HCT116 (cell line): ENCODE data around the gene SLC24A3. TPM values are rescaled to one million over a fixed set of nuclear protein-coding genes. Genes with fewer than 3 reads are reported as not detected.

Source experiments
- ATAC-seq: fragments of 200-7000 bp; cut with Tn5 transposase; 2 replicates; pipeline ENCODE4 v1.9.1; 2020; ENCODE audit warnings: mild to moderate bottlenecking, moderate library complexity
- BruUV-seq: library from RNA; stranded (reverse); fragments of 400-500 nt; replicated peaks from 2 replicates; lab custom pipeline; 2021; lab: Mats Ljungman, UMichigan
- CTCF ChIA-PET: fragments of 300-600 bp; sonication (Branson Sonifier 250); formaldehyde crosslinking; loops from one replicate; lab custom pipeline; 2021; ENCODE audit warnings: antibody characterized with exemption; lab: Charles Lee
- POLR2A ChIA-PET: fragments of 300-600, 350-600 bp; sonication (Branson Sonifier 250); formaldehyde crosslinking; loops from one replicate; lab custom pipeline; 2021; ENCODE audit warnings: antibody characterized with exemption; lab: Charles Lee
- RAD21 ChIA-PET, 2 experiments: fragments of 300-600 bp; sonication (Branson Sonifier 250); formaldehyde crosslinking; loops; one replicate each; lab custom pipeline; 2023; ENCODE audit warnings: low total read pairs in 2 of 2; ENCODE audit not compliant: uncharacterized antibody in 2 of 2, unreplicated experiment in 2 of 2, low non-redundant PET in 1 of 2; lab: Charles Lee
- DNase-seq: peaks from one replicate; pipeline ENCODE4 v3.0.0-alpha.2; 2010; ENCODE audit warnings: low read depth, low spot score
- H2AFZ ChIP-seq: fragments of 200-600 bp; shearing (Covaris generic), sonication (generic); 2 replicates; pipeline ENCODE4 v1.6.1; 2017; ENCODE audit warnings: low read depth, mixed run types, mixed read lengths, antibody characterized with exemption, low read length; ENCODE audit not compliant: poor library complexity, severe bottlenecking
- H3K27ac ChIP-seq: 2 replicates; pipeline ENCODE4 v1.5.1; 2012; ENCODE audit warnings: low read depth, low read length
- H3K27me3 ChIP-seq: fragments of 200-600 bp; sonication (generic); 2 replicates; pipeline ENCODE4 v1.6.1; 2016; ENCODE audit warnings: mixed run types, low read length, mixed read lengths; ENCODE audit not compliant: insufficient read depth
- H3K36me3 ChIP-seq, 2 experiments: fragments of 200-500 bp in 1 of 2; fragments of 200-600 bp in 1 of 2; sonication (Bioruptor generic) in 1 of 2; sonication (generic) in 1 of 2; 2 replicates each; pipeline versions ENCODE4 v1.5.1 to v1.6.1; 2014 to 2016; ENCODE audit warnings: low read length in 2 of 2, inconsistent platforms in 1 of 2, mixed read lengths in 1 of 2, mixed run types in 1 of 2; ENCODE audit not compliant: insufficient read depth in 2 of 2, control insufficient read depth in 1 of 2
- H3K4me1 ChIP-seq, 2 experiments: fragments of 200-600 bp in 1 of 2; sonication (generic) in 1 of 2; 2 replicates each; pipeline versions ENCODE4 v1.5.1 to v1.6.1; 2012 to 2017; ENCODE audit warnings: low read length in 2 of 2, inconsistent platforms in 1 of 2, mild to moderate bottlenecking in 1 of 2, mixed read lengths in 1 of 2, mixed run types in 1 of 2, moderate library complexity in 1 of 2; ENCODE audit not compliant: insufficient read depth in 2 of 2, control insufficient read depth in 1 of 2
- H3K4me2 ChIP-seq: fragments of 200-600 bp; sonication (generic); 2 replicates; pipeline ENCODE4 v1.6.1; 2017; ENCODE audit warnings: mixed run types, low read length, mixed read lengths
- H3K4me3 ChIP-seq, 2 experiments: fragments of 200-600 bp in 1 of 2; sonication (generic) in 1 of 2; replicated peaks in 1 of 2; 2 replicates each; pipeline ENCODE4 v1.5.1; 2011 to 2016; ENCODE audit warnings: low read length in 2 of 2, control low read depth in 1 of 2, low read depth in 1 of 2, mild to moderate bottlenecking in 1 of 2, mixed read lengths in 1 of 2, mixed run types in 1 of 2
- H3K79me2 ChIP-seq: fragments of 200-600 bp; sonication (generic); 2 replicates; pipeline ENCODE4 v1.6.1; 2017; ENCODE audit warnings: mild to moderate bottlenecking, mixed run types, low read length, moderate library complexity, mixed read lengths; ENCODE audit not compliant: insufficient read depth
- H3K9ac ChIP-seq: fragments of 200-600 bp; sonication (generic); 2 replicates; pipeline ENCODE4 v1.6.1; 2016; ENCODE audit warnings: low read length, mixed read lengths
- H3K9me2 ChIP-seq: fragments of 200-600 bp; sonication (generic), shearing (Covaris generic); 2 replicates; pipeline ENCODE4 v1.6.1; 2017; ENCODE audit warnings: mixed run types, mild to moderate bottlenecking, moderate library complexity; ENCODE audit not compliant: insufficient read depth
- H3K9me3 ChIP-seq, 2 experiments: fragments of 200-500 bp in 1 of 2; fragments of 200-600 bp in 1 of 2; sonication (Bioruptor generic) in 1 of 2; sonication (generic) in 1 of 2; 2 replicates each; pipeline ENCODE4 v1.6.1; 2014 to 2017; ENCODE audit warnings: low read length in 2 of 2, mixed read lengths in 2 of 2, inconsistent platforms in 1 of 2, low read depth in 1 of 2, mild to moderate bottlenecking in 1 of 2, mixed run types in 1 of 2, moderate library complexity in 1 of 2; ENCODE audit not compliant: control insufficient read depth in 1 of 2, insufficient read depth in 1 of 2
- H4K20me1 ChIP-seq: fragments of 200-600 bp; sonication (generic), shearing (Covaris generic); 2 replicates; pipeline ENCODE4 v1.6.1; 2017; ENCODE audit warnings: mixed run types, mild to moderate bottlenecking, moderate library complexity; ENCODE audit not compliant: insufficient read depth
- CBX3 ChIP-seq: IDR thresholded peaks from 2 replicates; pipeline ENCODE4 v1.6.1; 2012; ENCODE audit warnings: low read depth
- CEBPB ChIP-seq: IDR thresholded peaks from 2 replicates; pipeline ENCODE4 v1.6.1; 2012; ENCODE audit warnings: low read depth
- EGR1 ChIP-seq: IDR thresholded peaks from 2 replicates; pipeline ENCODE4 v1.6.1; 2012; ENCODE audit warnings: low read depth
- EZH2 ChIP-seq: fragments of 200-600 bp; sonication (generic); IDR thresholded peaks from 2 replicates; pipeline ENCODE4 v1.6.1; 2017; ENCODE audit warnings: antibody characterized with exemption, mixed run types
- EZH2phosphoT487 ChIP-seq: fragments of 200-600 bp; IDR thresholded peaks from 2 replicates; pipeline ENCODE4 v1.6.1; 2018; ENCODE audit warnings: antibody characterized with exemption, borderline replicate concordance
- FOSL1 ChIP-seq: IDR thresholded peaks from 2 replicates; pipeline ENCODE4 v1.6.1; 2012; ENCODE audit warnings: low read depth
- JUND ChIP-seq: IDR thresholded peaks from 2 replicates; pipeline ENCODE4 v1.6.1; 2012
- POLR2A ChIP-seq: IDR thresholded peaks from 2 replicates; pipeline ENCODE4 v1.7.0; 2011; ENCODE audit warnings: borderline replicate concordance; ENCODE audit not compliant: insufficient read depth, insufficient read length; ENCODE audit errors: extremely low read depth
- POLR2AphosphoS5 ChIP-seq: IDR thresholded peaks from 2 replicates; pipeline ENCODE4 v1.6.1; 2011; ENCODE audit warnings: mild to moderate bottlenecking, low read depth, low read length, moderate library complexity
- RAD21 ChIP-seq: IDR thresholded peaks from 2 replicates; pipeline ENCODE4 v1.6.1; 2012; ENCODE audit warnings: low read depth, mild to moderate bottlenecking
- SIN3A ChIP-seq: IDR thresholded peaks from 2 replicates; pipeline ENCODE4 v1.6.1; 2012; ENCODE audit warnings: low read depth
- SP1 ChIP-seq: IDR thresholded peaks from 2 replicates; pipeline ENCODE4 v1.6.1; 2012; ENCODE audit warnings: low read depth
- TCF7L2 ChIP-seq: IDR thresholded peaks from 2 replicates; pipeline ENCODE4 v1.7.0; 2011; ENCODE audit warnings: borderline replicate concordance, inconsistent platforms; ENCODE audit not compliant: insufficient read depth, insufficient read length; ENCODE audit errors: extremely low read depth
- YY1 ChIP-seq: IDR thresholded peaks from 2 replicates; pipeline ENCODE4 v1.6.1; 2011; ENCODE audit warnings: low read length, low read depth, moderate library complexity, mild to moderate bottlenecking; ENCODE audit not compliant: insufficient replicate concordance; ENCODE audit errors: extremely low read depth
- ZFX ChIP-seq: fragments of 450-650 bp; IDR thresholded peaks from 2 replicates; pipeline ENCODE4 v1.6.1; 2017
- ZNF274 ChIP-seq: fragments of 200-500 bp; sonication (Bioruptor generic); IDR thresholded peaks from 2 replicates; pipeline ENCODE4 v1.6.1; 2014; ENCODE audit warnings: mild to moderate bottlenecking, low read depth, low read length, inconsistent platforms
- intact Hi-C: fragments of 100-400 bp; cut with micrococcal nuclease; formaldehyde crosslinking; loops from 2 replicates; pipeline ENCODE4 v1.10.0; 2022
- total RNA-seq: library from RNA; stranded (reverse); gene quantifications from one replicate; pipeline ENCODE4 v1.2.1, GENCODE V29; 2021; ENCODE audit not compliant: unreplicated experiment
- TF ChIP-seq, protein P1 (sequence below): IDR thresholded peaks from 2 replicates; pipeline ENCODE4 v1.6.1; 2012; ENCODE audit warnings: low read depth
- TF ChIP-seq, protein P2 (sequence below): IDR thresholded peaks from 2 replicates; pipeline ENCODE4 v1.6.1; 2012

Gene SLC24A3
- total RNA-seq, 1 experiment from 2014 or later: not detected

DNA sequence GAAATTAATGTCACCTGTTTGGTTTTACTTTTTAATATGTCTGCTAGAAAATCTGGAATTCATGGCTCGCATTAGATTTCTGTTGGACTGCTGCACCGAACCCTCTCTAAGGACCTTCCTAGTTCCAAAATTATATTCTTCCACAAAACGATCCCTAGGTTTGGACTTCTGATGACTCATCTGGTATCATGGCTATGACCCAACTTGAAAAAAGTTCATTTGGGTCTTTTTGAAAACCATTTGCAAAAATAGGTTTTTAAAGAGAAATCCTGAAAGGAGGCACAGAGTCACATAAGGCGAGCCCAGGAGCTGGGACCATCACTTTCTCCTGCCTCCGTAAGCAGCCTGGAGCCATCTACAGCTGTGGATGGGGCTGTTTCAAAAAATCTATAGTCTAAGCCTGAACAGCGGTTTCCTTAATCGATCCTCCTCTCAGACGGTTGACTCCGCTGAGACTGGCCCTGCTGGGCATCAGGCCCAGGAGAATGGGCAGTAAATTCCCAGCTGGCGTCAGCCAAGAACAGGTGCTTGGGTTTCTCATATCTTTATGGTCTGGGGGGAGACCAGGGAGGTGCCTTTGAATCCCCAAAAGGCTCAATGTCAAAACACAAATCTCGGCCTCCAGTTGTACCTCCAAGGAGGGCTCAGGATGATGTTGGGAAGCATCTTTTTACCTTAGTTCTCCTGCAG lies 44.6 kb downstream of the SLC24A3 start:
- H3K9me2 ChIP-seq: no peaks in the 10 kb centered on the region
- no peaks in the 10 kb centered on the region for H3K27me3 ChIP-seq
- H3K9ac ChIP-seq: no peak overlapping the region
- no peaks in the 10 kb centered on the region for H3K36me3 ChIP-seq
- no peaks in the 10 kb centered on the region for H4K20me1 ChIP-seq
- H3K79me2 ChIP-seq: no peaks in the 10 kb centered on the region
- no peak for DNase-seq
- ChIA-PET RAD21 (no interaction called here), CTCF (no interaction called here), POLR2A (no interaction called here)
- no TSS peak for BruUV-seq
- no peak overlapping the region for H3K27ac ChIP-seq
- H3K4me1 ChIP-seq: no peaks in the 10 kb centered on the region
- ATAC-seq: no peak
- no peak overlapping the region for H3K4me2 ChIP-seq
- intact Hi-C loops: no loop called here
- no peak overlapping the region for H3K4me3 ChIP-seq
- no peaks in the 10 kb centered on the region; a peak in 1 of 4 replicates for H3K9me3 ChIP-seq
- no peak for TF ChIP-seq CBX3
- TF ChIP-seq CEBPB: no peak
- TF ChIP-seq POLR2AphosphoS5: no peak
- TF ChIP-seq SP1: no peak
- no peak for TF ChIP-seq EZH2phosphoT487
- TF ChIP-seq, protein P1, sequence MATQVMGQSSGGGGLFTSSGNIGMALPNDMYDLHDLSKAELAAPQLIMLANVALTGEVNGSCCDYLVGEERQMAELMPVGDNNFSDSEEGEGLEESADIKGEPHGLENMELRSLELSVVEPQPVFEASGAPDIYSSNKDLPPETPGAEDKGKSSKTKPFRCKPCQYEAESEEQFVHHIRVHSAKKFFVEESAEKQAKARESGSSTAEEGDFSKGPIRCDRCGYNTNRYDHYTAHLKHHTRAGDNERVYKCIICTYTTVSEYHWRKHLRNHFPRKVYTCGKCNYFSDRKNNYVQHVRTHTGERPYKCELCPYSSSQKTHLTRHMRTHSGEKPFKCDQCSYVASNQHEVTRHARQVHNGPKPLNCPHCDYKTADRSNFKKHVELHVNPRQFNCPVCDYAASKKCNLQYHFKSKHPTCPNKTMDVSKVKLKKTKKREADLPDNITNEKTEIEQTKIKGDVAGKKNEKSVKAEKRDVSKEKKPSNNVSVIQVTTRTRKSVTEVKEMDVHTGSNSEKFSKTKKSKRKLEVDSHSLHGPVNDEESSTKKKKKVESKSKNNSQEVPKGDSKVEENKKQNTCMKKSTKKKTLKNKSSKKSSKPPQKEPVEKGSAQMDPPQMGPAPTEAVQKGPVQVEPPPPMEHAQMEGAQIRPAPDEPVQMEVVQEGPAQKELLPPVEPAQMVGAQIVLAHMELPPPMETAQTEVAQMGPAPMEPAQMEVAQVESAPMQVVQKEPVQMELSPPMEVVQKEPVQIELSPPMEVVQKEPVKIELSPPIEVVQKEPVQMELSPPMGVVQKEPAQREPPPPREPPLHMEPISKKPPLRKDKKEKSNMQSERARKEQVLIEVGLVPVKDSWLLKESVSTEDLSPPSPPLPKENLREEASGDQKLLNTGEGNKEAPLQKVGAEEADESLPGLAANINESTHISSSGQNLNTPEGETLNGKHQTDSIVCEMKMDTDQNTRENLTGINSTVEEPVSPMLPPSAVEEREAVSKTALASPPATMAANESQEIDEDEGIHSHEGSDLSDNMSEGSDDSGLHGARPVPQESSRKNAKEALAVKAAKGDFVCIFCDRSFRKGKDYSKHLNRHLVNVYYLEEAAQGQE: no peak
- no peak for TF ChIP-seq ZNF274
- TF ChIP-seq RAD21: no peak
- no peak for TF ChIP-seq FOSL1
- no peak for TF ChIP-seq JUND
- TF ChIP-seq SIN3A: no peak
- TF ChIP-seq EZH2: no peak
- no peak for TF ChIP-seq YY1
- TF ChIP-seq, protein P2, sequence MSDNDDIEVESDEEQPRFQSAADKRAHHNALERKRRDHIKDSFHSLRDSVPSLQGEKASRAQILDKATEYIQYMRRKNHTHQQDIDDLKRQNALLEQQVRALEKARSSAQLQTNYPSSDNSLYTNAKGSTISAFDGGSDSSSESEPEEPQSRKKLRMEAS: no peak
- TF ChIP-seq POLR2A: no peak
- no peak for TF ChIP-seq TCF7L2
- TF ChIP-seq EGR1: no peak
- no peak for TF ChIP-seq ZFX
- no peak overlapping the region for H2AFZ ChIP-seq
